Gastrocnemius medialis (tissue), 4 donors: ENCODE measurements around the gene PRRT2. TPM values are rescaled to one million over a fixed set of nuclear protein-coding genes. Genes with fewer than 3 reads are reported as not detected.

Experiments used
- ATAC-seq, 2 donors: fragments of 150-250 bp; one replicate each; pipeline ENCODE4 v1.9.1; 2016
- DNase-seq, 2 donors: peaks; one replicate each; pipeline ENCODE4 v3.0.0-alpha.2; 2019
- H3K27ac ChIP-seq, 4 donors: fragments of 200-600 bp; sonication (generic); 1 replicate in 1 of 4; 2 replicates in 3 of 4; pipeline ENCODE4 v1.5.1; 2016 to 2018; ENCODE audit warnings: mild to moderate bottlenecking in 2 of 4, moderate library complexity in 1 of 4
- H3K27me3 ChIP-seq, 3 donors: fragments of 200-600 bp; sonication (generic) in 2 of 3; 1 replicate in 1 of 3; 2 replicates in 2 of 3; pipeline versions ENCODE4 v1.5.1 to v1.6.0; 2016 to 2019; ENCODE audit warnings: mild to moderate bottlenecking in 1 of 3, moderate library complexity in 1 of 3
- H3K36me3 ChIP-seq, 2 donors: fragments of 200-600 bp; sonication (generic) in 1 of 2; one replicate each; pipeline ENCODE4 v1.5.1; 2017 to 2018
- H3K4me1 ChIP-seq, 2 donors: fragments of 200-600 bp; sonication (generic) in 1 of 2; one replicate each; pipeline ENCODE4 v1.5.1; 2016 to 2017; ENCODE audit warnings: mild to moderate bottlenecking in 2 of 2
- H3K4me3 ChIP-seq, 4 donors: fragments of 200-600 bp; sonication (generic) in 3 of 4; 1 replicate in 1 of 4; 2 replicates in 3 of 4; pipeline ENCODE4 v1.5.1; 2016 to 2019; ENCODE audit warnings: mild to moderate bottlenecking in 2 of 4
- H3K9me3 ChIP-seq, 3 donors: fragments of 200-600 bp; sonication (generic) in 2 of 3; 1 replicate in 1 of 3; 2 replicates in 2 of 3; pipeline ENCODE4 v1.5.1; 2016 to 2019
- CTCF ChIP-seq, 5 experiments: fragments of 450-650 bp in 3 of 5; fragments of 200-600 bp in 2 of 5; sonication (generic) in 2 of 5; IDR thresholded peaks in 4 of 5; conservative IDR thresholded peaks in 1 of 5; 1 replicate in 4 of 5; 2 replicates in 1 of 5; pipeline ENCODE4 v1.5.1; 2016 to 2019; ENCODE audit warnings: antibody characterized with exemption in 5 of 5, mild to moderate bottlenecking in 3 of 5, moderate library complexity in 3 of 5
- POLR2A ChIP-seq, 2 donors: fragments of 450-650 bp; IDR thresholded peaks; one replicate each; pipeline ENCODE4 v1.6.1; 2017; ENCODE audit warnings: antibody characterized with exemption in 2 of 2, mild to moderate bottlenecking in 2 of 2, moderate library complexity in 2 of 2
- in situ Hi-C, 4 donors: fragments of 200-750 bp; cut with MboI; loops; one replicate each; pipeline versions ENCODE4 v1.15.0 to v1.8.0; 2017; ENCODE audit warnings: low sequenced_read_pairs in 4 of 4
- intact Hi-C: fragments of 100-400 bp; cut with DNase I; formaldehyde crosslinking; loops from one replicate; pipeline ENCODE4 v1.15.1; 2023; ENCODE audit warnings: low total_unique reads
- total RNA-seq, 4 donors: library from RNA; depleted of rRNA; stranded (reverse); fragments of >200 nt; gene quantifications; one replicate each; pipeline versions ENCODE4 v1.1.0 to v1.2.3, GENCODE V29; 2016

PRRT2 gene
- total RNA-seq, 4 donors from 2014 or later: 3.5 TPM; not detected in 3

- Histone ChIP-seq H3K4me3 (no peak overlapping the region), H3K27ac (peak overlapping the region in 3 of 4 donors; percentile 20 to 49 (median 44)), H3K27me3 (no peaks in the 10 kb centered on the region), H3K4me1 (no peaks in the 10 kb centered on the region), H3K9me3 (no peaks in the 10 kb centered on the region), H3K36me3 (peaks cover 0 to 4% of the 10 kb centered on the region in 2 donors)
- DNase-seq (no peak), ATAC-seq (peak in 1 of 2 donors; percentile 28)
- intact Hi-C loops (no loop called here), in situ Hi-C loops (no loop called here)
- no peak for TF ChIP-seq CTCF (IDR thresholded peaks at IDR 0.05 in 4 of 5, conservative IDR thresholded peaks at IDR 0.05 in 1 of 5)
Observed at GRCh38 chr16:29852654-29853053, 40.7 kb downstream of the PRRT2 start.

- H3K27me3 ChIP-seq: no peaks in the 10 kb centered on the region
- no peak for TF ChIP-seq POLR2A (IDR thresholded peaks at IDR 0.05)
- TF ChIP-seq CTCF (IDR thresholded peaks at IDR 0.05 in 4 of 5, conservative IDR thresholded peaks at IDR 0.05 in 1 of 5): no peak
- intact Hi-C loops: no loop called here
- no peaks in the 10 kb centered on the region for H3K4me1 ChIP-seq
- no peak overlapping the region for H3K27ac ChIP-seq
- H3K4me3 ChIP-seq: no peak overlapping the region
- H3K9me3 ChIP-seq: no peaks in the 10 kb centered on the region
- DNase-seq (no peak), ATAC-seq (no peak)
- in situ Hi-C loops: no loop called here
- H3K36me3 ChIP-seq: peaks cover 0 to 15% of the 10 kb centered on the region in 2 donors
Observed at GRCh38 chr16:29854520-29855100, 42.6 kb downstream of the PRRT2 start.

GRCh38 chr16:29857133-29857760 lies 45.3 kb downstream of the PRRT2 start:
- Histone ChIP-seq H3K4me1 (peaks cover 11 to 14% of the 10 kb centered on the region in 2 donors), H3K27ac (no peak overlapping the region), H3K9me3 (no peaks in the 10 kb centered on the region), H3K36me3 (peaks cover 0 to 33% of the 10 kb centered on the region in 2 donors), H3K4me3 (no peak overlapping the region), H3K27me3 (no peaks in the 10 kb centered on the region)
- peak; percentile 22 to 38 for ATAC-seq
- in situ Hi-C loops: no loop called here
- intact Hi-C loops: no loop called here
- TF ChIP-seq CTCF (IDR thresholded peaks at IDR 0.05 in 4 of 5, conservative IDR thresholded peaks at IDR 0.05 in 1 of 5) (no peak), POLR2A (IDR thresholded peaks at IDR 0.05) (no peak)
- no peak for DNase-seq

- H3K9me3 ChIP-seq: no peaks in the 10 kb centered on the region
- H3K27me3 ChIP-seq: no peaks in the 10 kb centered on the region
- in situ Hi-C loops (no loop called here), intact Hi-C loops (no loop called here)
- H3K4me1 ChIP-seq: peaks cover 14 to 16% of the 10 kb centered on the region in 2 donors
- ATAC-seq (no peak), DNase-seq (no peak)
- H3K4me3 ChIP-seq: no peak overlapping the region
- no peak overlapping the region for H3K27ac ChIP-seq
- H3K36me3 ChIP-seq: peaks cover 0 to 33% of the 10 kb centered on the region in 2 donors
- no peak for TF ChIP-seq CTCF (IDR thresholded peaks at IDR 0.05 in 4 of 5, conservative IDR thresholded peaks at IDR 0.05 in 1 of 5)
- no peak for TF ChIP-seq POLR2A (IDR thresholded peaks at IDR 0.05)
Observed at GRCh38 chr16:29858149-29858849, 46.3 kb downstream of the PRRT2 start.
